Fibroblast of skin of right biceps (primary cell): Measurements from ENCODE around the gene ABHD18.

ENCODE experiments used
- DNase-seq: peaks from one replicate; pipeline ENCODE4 v3.0.0-alpha.2; 2013

The ABHD18 gene

GRCh38 chr4:128076464-128076863, 111.3 kb downstream of the ABHD18 start:
- DNase-seq: no peak
